Suprapubic skin (tissue), 3 donors: ENCODE measurements around the gene RBMY1B.
"Not testable (repeated sequence)": the region's sequence is repeated elsewhere in the genome, so short reads cannot be mapped to it uniquely, and the experiment has no call there.

ENCODE experiments used
- CTCF ChIP-seq, 2 donors: fragments of 200-600 bp in 1 of 2; fragments of 450-650 bp in 1 of 2; sonication (generic) in 1 of 2; IDR thresholded peaks; one replicate each; pipeline ENCODE4 v1.5.1; 2016 to 2019; ENCODE audit warnings: antibody characterized with exemption in 2 of 2, mild to moderate bottlenecking in 1 of 2, moderate library complexity in 1 of 2
- POLR2A ChIP-seq, 2 donors: fragments of 450-650 bp; IDR thresholded peaks; one replicate each; pipeline ENCODE4 v1.6.1; 2017; ENCODE audit warnings: antibody characterized with exemption in 2 of 2, mild to moderate bottlenecking in 2 of 2, moderate library complexity in 2 of 2

GRCh38 chrY:21511038-21511437, at the start of gene RBMY1B:
- TF ChIP-seq CTCF, POLR2A (IDR thresholded peaks at IDR 0.05): not testable (repeated sequence)
